GF-D8 (cell line): ENCODE data around the gene BTRC.

ENCODE experiments used
- DNase-seq: peaks from one replicate; lab custom pipeline; 2025; lab: John Stamatoyannopoulos, UW

The BTRC gene

DNA sequence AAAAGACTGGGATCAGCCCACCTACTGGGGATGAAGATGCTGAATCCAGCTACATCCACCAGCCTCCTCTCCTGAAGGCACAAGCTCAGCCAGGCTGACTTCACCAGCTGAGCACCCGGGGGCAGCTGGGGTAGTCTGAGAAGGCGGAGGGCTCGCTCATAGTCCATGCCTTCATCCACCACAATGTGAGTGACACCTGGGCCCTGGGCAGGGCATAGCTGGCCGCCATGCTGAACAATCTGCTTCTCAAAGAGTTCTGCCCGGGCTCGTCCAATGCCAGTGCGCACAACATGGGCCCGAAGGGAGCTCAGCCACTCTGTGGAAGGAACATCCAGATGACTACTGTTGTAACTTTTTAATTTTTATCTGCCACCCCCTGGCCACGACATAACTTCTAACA lies 231.9 kb downstream of the BTRC start:
- no peak for DNase-seq

DNA sequence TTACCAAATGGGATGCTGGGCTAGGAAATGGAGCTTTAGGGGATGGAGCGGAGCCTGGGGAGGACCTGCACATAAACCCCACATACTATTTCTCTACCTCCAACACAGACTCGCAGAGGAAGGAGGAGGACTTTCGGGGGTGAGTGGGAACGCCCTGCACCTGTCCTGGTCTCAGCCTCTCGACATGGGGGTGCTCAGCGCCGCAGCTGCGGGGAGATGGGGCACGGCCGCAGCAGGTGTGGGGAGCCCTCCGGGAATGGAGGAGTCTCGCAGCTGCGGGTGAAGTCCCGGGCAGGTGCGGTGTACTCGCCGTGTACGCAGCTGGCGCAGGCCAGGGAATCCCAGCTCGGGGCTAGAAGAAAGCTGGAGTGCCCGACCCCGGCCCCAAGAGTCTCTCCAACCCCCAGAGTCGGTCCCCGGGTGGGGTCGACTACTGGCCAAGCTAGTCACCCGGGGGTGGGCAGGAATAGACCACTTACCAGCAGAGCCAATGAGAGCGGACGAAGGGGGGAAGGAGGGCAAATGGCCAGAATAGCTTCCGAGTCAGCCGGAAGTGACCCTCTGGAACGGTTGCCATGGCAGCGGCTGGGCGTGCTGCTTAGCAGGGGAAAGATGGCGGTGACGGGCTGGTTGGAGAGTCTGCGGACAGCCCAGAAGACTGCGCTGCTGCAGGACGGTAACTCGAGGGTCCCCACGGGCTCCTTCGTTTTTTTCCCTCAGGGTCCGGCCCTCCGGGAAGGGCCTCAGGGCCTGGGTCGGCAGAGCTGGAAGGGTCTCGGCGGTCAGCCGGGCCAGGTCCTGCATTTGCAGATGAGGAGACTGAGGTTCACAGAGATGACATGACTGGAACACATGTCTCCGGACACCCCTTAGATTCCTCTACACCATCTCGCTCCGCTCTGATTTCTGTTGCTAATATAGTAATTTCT lies 234.0 kb downstream of the BTRC start, which contains the start of the genes DPCD and POLL:
Gene DPCD, plus strand, starts transcription at position 597 of the 929 bp plus-strand sequence. Its CDS starts 16 bp downstream, at position 613.
Gene POLL, minus strand, starts transcription at position 533 of the 929 bp plus-strand sequence. CDS start 897 bp downstream, outside the sequence.
- peak; percentile 68 for DNase-seq

DNA sequence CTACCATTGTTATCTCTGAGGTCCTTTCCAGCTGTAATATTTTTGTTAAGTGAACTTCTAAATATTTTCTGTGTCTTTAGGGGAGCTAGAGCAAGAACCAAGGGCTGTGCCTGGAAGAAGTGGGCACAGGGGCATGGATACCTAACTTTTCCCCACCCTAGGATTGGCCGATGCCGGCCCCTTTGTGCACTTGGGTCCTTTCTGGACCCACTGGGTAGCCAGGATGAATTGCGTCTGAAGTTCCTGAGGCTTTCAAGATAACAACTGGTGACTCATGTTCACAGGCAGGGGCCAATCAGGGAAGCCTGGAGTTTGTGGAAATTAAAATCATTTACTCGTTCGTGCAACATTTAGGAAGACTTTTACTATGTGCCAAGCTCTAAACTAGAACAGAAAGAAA lies 234.9 kb downstream of the BTRC start:
- DNase-seq: no peak

DNA sequence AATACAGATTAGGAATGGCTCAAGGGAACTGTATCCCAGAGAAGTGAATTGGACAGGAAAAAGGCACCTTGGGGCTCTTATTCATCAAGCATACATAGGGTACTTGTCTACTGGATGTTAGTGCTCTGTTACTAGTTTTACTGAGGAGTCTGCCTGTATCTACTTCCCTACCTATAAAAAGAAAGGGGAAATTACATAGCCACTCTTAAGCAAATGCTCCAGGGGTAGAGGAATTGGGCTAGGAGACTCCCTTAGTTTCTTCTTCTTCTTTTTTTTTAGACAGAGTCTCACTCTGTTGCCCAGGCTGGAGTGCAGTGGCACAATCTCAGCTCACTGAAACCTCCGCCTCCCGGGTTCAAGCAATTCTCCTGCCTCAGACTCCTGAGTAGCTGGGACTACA lies 239.4 kb downstream of the BTRC start:
- DNase-seq: peak; percentile 8

DNA sequence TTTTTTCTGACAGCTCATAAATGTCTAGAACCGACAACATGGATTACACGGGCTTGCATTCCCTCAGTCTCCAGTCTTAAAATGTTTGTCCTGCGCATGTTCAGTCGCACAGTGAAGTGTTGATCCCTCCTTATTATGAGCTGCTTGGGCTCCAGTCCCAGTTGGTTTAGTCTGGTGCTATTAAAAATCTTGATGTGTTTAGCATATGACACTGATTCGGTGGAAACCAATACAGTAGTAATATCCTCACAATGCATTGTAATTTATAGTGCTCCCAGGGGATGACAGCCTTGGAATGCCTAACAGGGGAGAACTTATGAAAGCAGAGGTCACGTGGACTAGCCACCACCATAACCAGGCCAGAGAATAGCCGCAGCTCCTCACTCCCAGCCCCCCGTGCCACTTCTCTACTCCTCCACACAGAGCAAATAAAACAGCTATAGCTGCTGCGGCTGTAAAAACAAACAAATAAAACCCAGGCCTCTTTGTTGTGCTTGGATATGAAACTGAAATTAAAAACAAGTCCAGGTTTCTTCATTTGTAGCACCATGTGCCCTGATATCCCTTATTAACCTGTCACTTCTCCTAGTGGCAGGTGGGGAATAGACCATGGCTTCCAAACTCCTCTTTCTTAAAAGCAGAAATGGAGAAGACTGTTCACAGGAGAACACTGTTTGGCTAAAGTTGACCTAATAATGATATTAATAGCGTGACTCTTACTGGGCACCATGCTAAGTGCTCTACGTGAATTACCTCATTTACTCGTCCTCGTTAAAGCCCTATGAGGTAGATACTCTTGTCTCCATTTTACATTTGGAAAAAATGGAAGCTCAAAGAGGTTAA lies 241.8 kb downstream of the BTRC start:
- no peak for DNase-seq

DNA sequence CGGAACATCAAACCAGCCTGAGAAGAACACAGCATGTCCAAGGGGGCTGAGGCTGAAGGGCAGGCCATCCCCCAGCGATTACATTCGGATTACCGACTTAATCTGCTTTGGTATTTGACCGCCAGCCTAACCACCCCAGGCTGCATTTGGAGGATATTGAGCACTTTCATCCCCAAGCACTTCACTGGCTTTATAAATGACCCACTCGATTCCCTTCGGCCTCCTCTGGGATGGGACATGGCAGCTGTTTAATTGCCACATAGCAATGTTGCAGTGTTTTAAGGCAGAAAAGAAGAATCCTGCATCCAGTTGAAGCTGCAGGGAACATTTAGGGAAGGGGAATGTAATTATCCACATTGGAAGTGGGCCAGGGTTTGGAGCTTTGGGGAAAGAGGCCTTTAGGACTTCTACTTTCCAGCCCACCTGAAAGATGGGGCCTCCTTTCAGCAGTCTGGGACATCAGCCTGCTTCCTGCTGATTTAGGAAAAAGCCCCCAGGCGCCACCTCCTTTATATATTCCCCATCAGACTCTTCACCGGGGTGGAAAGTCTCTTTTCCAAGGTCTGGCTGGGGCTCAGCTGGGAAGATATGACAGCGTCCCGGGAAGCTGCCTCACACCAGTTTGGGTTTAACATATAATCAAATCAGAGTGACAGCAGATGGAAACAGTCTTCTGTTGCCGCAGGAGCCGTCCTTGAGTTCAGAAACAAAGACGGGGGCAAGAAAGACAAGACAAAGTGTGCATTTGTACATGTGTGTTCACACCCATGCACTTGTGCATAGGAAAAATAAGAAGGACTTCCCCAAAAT lies 243.3 kb downstream of the BTRC start:
- DNase-seq: no peak

DNA sequence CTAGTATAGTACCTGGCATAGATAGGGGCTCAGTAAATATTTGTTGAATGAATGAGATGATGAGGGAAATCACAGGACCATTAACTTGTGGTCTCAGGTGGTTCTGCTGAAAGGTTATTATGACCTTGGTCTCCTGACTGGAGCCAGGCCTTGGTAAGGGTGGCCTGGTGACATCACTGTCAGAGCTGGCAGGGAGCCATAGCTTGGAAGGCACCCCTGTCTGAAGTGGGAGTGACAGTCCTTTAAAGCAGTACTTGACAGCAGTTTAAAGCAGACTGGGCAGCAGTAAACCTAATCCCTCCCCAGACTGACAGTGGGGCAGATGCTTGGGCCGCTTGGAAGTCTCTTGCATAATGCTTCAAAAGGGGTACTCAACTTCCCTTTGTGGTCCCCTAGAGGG lies 247.6 kb downstream of the BTRC start:
- DNase-seq: no peak

DNA sequence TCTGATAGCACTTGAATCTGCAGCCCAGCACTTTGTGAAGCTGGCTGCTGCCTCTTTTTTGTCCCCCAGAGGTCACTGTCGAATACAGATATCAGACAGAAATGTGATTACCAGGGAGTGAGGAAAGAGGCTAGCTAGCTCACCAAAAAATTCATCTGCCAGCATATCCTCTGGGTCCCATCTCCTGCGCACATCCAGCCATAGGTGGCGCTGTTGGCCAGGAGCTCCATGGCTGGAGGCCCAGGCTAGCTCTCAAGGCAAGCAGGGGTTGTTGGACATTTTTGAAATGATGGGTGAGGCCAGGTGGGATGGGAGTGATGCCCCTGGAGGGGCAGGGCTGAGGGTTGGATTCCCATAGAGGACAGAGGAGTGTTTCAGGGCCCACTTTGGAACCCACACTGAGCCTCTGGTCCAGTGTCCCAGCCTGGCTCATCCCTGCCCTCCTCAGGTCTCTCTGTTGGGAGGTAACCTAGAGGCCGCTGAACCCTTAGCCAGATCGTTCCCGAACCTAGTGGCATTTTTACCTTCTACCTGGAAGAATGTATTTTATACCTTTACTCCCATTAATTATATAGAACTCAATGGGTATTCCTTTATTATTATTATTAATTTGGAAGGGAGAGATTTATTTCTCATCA lies 248.9 kb downstream of the BTRC start:
- DNase-seq: peak; percentile 45
